Inflammatory macrophage (primary cell): Measurements from ENCODE around the gene PROKR1.
"Not testable (repeated sequence)": the region's sequence is repeated elsewhere in the genome, so short reads cannot be mapped to it uniquely, and the experiment has no call there.

ENCODE experiments used
- DNase-seq, 2 donors: peaks; one replicate each; pipeline ENCODE4 v3.0.0-alpha.2; 2020 to 2022
- total RNA-seq, 18 experiments: gene quantifications; one replicate each; lab custom pipeline; 2026; ENCODE audit warnings: mixed read lengths in 6 of 18, inconsistent platforms in 2 of 18; lab: John Stamatoyannopoulos, UW

PROKR1 gene
- total RNA-seq, result 0 to 0.15 (median 0) reads per million in 18 experiments

GRCh38 chr2:68643011-68643873, at the start of gene PROKR1:
Gene PROKR1, plus strand, starts transcription at chr2:68643579. Its CDS starts 2,243 bp downstream, at chr2:68645822.
- DNase-seq, result peak; percentile 21 to 43

GRCh38 chr2:68594041-68594440, 49.3 kb upstream of the PROKR1 start:
- peak in 1 of 2 donors; percentile 42 for DNase-seq

GRCh38 chr2:68594674-68595492, 48.5 kb upstream of the PROKR1 start:
- DNase-seq, result peak; percentile 54 to 60

GRCh38 chr2:68595493-68595785, 47.9 kb upstream of the PROKR1 start:
- not testable (repeated sequence) for DNase-seq

GRCh38 chr2:68600495-68600894, 42.9 kb upstream of the PROKR1 start:
- not testable (repeated sequence) for DNase-seq

- no peak for DNase-seq
Observed at GRCh38 chr2:68603059-68603458, 40.3 kb upstream of the PROKR1 start.

- DNase-seq, result no peak
Observed at GRCh38 chr2:68604077-68604476, 39.3 kb upstream of the PROKR1 start.

- peak; percentile 18 to 23 for DNase-seq
Observed at GRCh38 chr2:68605939-68606338, 37.4 kb upstream of the PROKR1 start.

- no peak for DNase-seq
Observed at GRCh38 chr2:68606759-68607158, 36.6 kb upstream of the PROKR1 start.

- no peak for DNase-seq
Observed at GRCh38 chr2:68607837-68608236, 35.5 kb upstream of the PROKR1 start.

GRCh38 chr2:68612765-68613519, 30.4 kb upstream of the PROKR1 start:
- DNase-seq, result peak in 1 of 2 donors; percentile 32

- DNase-seq, result peak; percentile 11 to 47
Observed at GRCh38 chr2:68620772-68621171, 22.6 kb upstream of the PROKR1 start.

GRCh38 chr2:68623820-68624219, 19.6 kb upstream of the PROKR1 start:
- no peak for DNase-seq

GRCh38 chr2:68627615-68628014, 15.8 kb upstream of the PROKR1 start:
- DNase-seq, result no peak

- no peak for DNase-seq
Observed at GRCh38 chr2:68632021-68632420, 11.4 kb upstream of the PROKR1 start.

- no peak for DNase-seq
Observed at GRCh38 chr2:68637047-68637446, 6.3 kb upstream of the PROKR1 start.

GRCh38 chr2:68643874-68644485, 601 bp downstream of the PROKR1 start:
- DNase-seq, result no peak

- no peak for DNase-seq
Observed at GRCh38 chr2:68645523-68645922, 2.1 kb downstream of the PROKR1 start.

- no peak for DNase-seq
Observed at GRCh38 chr2:68646303-68646702, 2.9 kb downstream of the PROKR1 start.

- no peak for DNase-seq
Observed at GRCh38 chr2:68650645-68651044, 7.3 kb downstream of the PROKR1 start.

- DNase-seq, result no peak
Observed at GRCh38 chr2:68653034-68653433, 9.7 kb downstream of the PROKR1 start.

GRCh38 chr2:68653538-68653982, 10.2 kb downstream of the PROKR1 start:
- DNase-seq, result peak in 1 of 2 donors; percentile 25
